Subcutaneous adipose tissue (tissue), 4 donors: Measurements from ENCODE around the gene GPC5. TPM values are rescaled to one million over a fixed set of nuclear protein-coding genes. Genes with fewer than 3 reads are reported as not detected.

Experiments
- total RNA-seq, 4 donors: library from RNA; depleted of rRNA; stranded (reverse); fragments of >200 nt; gene quantifications; one replicate each; pipeline ENCODE4 v1.1.0, GENCODE V29; 2016
- TF ChIP-seq, protein P1 (sequence below): fragments of 450-650 bp; IDR thresholded peaks from one replicate; pipeline ENCODE4 v1.5.1; 2016; ENCODE audit warnings: low read depth, mild to moderate bottlenecking, control low read depth, antibody characterized with exemption, moderate library complexity

The GPC5 gene
- total RNA-seq, 4 donors from 2014 or later, result 0.16 to 0.44 TPM; not detected in 2

DNA sequence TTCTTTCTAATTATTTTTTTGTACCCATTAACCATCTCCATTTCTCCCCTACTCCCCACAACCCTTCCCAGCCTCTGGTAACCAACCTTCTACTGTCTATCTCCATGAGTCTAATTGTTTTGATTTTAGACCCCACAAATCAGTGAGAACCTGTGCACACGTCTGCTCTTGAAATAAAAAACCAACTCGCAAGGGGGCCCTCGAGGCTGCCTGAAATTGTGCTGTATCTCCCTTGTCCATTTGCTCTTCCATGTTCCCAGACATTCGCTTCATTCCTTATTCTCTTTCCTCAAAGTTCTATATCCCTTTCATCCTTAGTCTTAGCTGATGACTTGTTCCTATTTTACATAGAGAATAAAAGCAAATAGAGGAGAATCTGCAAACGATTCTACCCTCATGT, 95.0 kb downstream of the GPC5 start:
- TF ChIP-seq, protein P1, sequence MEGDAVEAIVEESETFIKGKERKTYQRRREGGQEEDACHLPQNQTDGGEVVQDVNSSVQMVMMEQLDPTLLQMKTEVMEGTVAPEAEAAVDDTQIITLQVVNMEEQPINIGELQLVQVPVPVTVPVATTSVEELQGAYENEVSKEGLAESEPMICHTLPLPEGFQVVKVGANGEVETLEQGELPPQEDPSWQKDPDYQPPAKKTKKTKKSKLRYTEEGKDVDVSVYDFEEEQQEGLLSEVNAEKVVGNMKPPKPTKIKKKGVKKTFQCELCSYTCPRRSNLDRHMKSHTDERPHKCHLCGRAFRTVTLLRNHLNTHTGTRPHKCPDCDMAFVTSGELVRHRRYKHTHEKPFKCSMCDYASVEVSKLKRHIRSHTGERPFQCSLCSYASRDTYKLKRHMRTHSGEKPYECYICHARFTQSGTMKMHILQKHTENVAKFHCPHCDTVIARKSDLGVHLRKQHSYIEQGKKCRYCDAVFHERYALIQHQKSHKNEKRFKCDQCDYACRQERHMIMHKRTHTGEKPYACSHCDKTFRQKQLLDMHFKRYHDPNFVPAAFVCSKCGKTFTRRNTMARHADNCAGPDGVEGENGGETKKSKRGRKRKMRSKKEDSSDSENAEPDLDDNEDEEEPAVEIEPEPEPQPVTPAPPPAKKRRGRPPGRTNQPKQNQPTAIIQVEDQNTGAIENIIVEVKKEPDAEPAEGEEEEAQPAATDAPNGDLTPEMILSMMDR, result no peak

DNA sequence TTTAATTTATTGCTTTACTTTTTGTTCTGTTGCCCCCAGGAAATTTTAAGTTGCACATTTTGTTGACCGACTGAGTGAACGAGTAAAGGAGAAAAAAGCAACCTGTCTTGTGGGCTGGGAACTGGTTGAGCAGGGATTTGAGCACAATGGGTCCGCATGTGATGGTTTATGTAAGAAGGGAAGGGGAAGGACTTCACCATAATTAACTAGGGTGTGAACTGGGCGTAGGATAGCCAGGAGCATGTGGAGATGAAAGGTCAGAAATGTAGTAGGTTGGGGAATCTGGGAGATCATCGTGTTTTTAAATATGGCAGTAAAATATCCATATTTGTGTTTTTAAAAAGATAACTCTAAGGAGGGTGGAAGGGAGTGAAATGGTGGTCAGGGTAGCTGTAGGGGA, 99.9 kb downstream of the GPC5 start:
- TF ChIP-seq, protein P1, result no peak

DNA sequence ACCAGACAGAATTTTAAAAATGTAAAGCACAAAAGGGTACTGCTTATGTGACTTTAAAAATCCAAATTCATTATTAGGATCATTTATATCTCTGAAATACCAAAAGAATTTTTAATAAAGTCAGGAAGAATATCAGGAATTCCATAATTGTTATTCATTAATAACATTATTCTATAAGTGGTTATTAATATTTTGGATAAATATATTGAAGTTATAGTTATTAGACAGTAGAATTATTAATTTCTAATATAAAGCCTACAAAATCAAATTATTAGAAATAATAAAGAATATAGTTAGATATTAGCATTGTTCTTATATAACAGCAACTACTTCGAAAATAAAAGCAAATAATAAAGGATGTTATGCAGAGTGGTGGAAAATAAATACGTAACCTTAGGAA, 105.8 kb downstream of the GPC5 start:
- TF ChIP-seq, protein P1, result no peak

DNA sequence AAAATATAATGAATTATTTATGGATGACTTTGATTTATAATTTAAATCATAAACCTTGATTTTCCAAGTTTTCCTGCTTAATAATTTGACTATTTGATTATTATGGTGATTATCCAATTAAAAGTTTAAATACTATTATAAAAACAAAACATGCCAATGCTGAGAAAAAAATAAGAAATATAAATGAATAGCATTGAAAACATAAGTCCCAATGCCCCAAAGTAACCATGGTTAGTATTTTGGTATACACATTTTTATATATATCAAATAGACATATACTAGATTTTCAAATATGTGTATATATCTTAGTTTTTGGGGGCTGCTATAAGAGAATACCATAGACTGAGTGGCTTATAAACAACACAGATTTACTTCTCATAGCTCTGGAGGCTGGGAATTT, 108.3 kb downstream of the GPC5 start:
- TF ChIP-seq, protein P1, result no peak

DNA sequence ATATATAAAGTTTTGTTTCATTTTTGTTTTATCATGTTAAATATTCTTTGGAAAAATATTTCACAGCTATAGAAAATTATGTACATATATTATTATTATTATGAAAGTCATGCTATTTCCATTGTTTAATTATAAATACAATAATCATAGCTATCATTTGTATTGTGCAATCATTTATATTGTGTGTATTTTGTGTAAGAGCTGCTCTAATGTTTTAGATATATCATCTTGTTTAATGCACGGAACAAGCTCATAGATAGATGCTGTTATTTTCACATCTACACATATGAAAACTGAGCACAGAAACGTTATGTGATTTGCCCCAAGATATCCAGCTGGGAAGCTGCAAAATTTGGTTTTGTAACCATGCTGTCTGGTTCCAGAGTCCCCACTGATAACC, 111.6 kb downstream of the GPC5 start:
- TF ChIP-seq, protein P1, result no peak

DNA sequence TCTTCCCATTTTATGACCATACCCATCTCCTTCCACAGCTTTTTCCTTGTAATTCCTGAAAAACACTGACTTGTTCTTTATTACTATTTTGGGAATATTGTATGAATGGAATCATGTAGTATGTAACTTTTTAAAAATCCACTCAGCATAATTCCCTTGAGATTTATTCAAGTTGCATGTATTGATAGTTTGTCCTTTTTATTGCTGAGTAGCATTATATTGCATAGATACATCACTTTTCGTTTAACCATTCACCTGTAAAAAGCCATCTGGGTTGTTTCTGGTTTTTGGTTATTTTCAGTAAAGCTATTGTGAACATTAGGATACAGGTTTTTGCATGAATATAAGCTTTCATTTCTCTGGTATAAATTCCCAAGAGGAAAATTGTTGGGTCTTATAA, 115.4 kb downstream of the GPC5 start:
- TF ChIP-seq, protein P1, result no peak

DNA sequence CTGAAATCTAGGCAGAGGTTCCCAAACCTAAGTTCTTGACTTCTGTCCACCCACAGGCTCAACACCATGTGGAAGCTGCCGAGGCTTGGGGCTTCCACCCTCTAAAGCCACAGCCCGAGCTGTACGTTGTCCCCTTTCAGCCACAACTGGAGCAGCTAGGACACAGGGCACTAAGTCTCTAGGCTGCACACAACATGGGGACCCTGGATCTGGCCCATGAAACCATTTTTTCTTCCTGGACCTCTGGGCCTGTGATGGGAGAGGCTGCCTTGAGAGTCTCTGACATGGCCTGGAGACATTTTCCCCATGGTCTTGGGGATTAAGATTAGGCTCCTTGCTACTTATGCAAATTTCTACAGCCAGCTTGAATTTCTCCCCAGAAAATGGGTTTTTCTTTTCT, 118.4 kb downstream of the GPC5 start:
- TF ChIP-seq, protein P1, result no peak
